NCI-H187 (cell line): Measurements from ENCODE around the gene CSRP1.
"Not testable (repeated sequence)": the region's sequence is repeated elsewhere in the genome, so short reads cannot be mapped to it uniquely, and the experiment has no call there.

Experiments used
- DNase-seq, 2 experiments: peaks; one replicate each; lab custom pipeline; 2025; lab: John Stamatoyannopoulos, UW

CSRP1 gene

DNA sequence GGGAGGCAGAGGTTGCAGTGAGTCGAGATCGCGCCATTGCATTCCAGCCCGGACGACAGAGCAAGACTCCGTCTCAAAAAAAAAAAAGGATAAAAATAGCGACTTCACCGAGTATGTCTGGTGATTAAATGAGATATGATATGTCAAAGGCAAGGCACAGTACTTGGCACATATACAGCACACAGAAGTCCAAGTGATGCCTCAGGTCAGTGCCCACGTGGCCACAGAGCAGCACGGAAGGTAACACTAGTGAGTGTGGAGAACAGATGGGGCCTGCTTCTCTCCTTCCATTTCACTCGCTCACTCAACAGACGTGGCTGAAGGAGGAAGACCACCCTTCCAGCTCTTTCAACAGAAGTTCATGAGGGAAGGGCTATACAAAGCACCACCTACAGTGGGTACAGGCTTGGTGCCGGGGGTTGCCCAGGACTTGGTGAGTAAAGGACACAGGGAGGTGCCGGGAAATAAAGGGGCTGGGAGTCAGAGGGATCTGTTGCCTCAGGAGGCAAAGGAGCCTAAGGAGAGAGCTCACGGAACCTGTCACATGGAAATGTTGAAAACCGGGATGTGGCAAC is 8.9 kb downstream of the CSRP1 start:
- DNase-seq: no peak

DNA sequence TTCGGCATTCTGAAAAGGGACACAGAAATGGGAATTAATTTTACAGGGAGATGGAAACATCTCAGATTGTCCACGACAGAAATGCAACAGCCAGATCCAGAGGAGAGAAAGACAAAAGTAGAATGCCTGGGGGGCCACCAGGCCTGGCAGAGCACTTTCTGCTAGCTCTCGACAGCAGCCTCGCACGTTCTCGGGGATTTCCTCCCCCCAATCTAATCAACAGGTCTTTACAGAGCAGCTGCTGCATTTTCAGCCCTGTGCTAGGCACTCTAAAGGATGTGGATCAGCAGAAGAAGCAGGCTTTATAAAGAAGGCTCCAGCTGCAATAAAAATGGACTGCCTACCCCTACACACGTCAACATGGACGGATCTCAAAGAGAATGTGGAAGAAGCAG is 10.6 kb downstream of the CSRP1 start:
- DNase-seq: no peak

- no peak for DNase-seq
Observed at GRCh38 chr1:201495551-201496295, 11.2 kb downstream of the CSRP1 start.

DNA sequence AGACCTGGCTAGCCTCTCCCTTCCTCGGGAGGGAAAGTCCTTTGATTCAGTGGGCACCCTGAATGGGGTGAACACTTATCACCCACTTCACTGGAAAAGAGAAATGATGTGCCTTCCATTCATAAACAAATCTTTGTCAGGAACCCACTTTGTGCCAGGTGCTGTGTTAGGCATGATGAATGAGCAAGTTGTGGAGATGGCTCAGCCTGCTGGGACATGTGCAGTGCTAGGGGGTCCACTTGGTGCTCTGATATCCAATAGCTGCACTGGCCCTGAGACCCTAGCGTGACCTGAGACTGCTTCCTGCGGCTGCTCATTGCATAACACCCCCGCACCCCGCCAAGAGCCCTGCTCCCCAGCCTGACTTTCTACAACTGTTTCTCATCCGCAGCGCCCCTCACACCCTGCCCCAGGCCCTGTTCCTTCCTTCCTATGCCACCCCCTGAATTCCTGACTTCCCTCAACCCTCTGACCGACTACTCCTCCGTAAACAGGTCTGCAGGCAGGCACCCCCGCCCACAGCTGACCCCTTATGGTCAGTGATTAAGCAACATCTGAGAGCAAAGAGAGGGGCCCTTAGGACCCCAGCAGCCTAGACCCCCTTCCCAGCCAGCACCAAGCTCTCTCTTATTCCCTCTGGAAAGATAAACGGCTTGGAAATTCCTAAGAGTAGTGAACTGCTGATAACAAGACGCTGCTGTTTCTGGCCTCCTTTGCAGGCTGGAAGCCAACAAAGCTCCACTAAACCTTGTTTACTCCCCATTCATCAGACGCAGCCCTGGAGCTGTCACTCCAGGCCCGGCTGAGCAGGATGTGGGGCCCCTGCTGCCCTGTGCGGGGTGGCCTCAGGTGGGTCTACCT is 12.9 kb downstream of the CSRP1 start:
- DNase-seq: no peak

GRCh38 chr1:201493026-201493656 is 13.8 kb downstream of the CSRP1 start:
- DNase-seq: not testable (repeated sequence)

DNA sequence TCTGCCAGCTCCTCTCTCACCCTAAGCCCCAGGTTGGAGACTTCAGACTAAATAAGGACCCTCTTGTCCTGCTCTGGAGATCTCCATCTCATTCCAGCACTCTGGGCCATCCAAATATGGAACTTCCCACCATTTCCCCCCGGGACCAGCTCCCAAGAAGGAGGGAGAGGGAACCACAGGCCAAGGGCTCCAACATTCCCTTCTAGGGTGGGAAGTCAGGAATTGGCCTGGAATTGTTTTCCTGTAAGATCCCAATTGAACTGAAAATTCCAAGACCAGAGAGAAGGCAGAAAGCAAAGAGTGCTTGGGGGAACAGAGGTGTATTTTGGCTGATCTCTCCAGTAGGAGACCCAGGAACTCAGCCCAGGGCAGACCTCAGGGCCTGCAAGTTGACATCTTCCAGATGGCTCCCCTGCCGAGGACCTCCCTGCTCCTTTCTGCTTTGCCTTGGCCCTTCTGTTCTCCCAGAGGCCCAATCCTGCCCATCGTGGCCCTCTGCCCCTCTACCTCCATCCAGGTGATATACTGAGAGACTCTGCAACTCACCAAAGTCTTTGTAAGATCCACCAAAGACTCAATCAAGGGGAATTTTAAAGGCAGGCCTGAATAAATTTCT is 14.9 kb downstream of the CSRP1 start:
- DNase-seq: no peak

GRCh38 chr1:201490708-201491131 is 16.2 kb downstream of the CSRP1 start:
- DNase-seq: no peak

DNA sequence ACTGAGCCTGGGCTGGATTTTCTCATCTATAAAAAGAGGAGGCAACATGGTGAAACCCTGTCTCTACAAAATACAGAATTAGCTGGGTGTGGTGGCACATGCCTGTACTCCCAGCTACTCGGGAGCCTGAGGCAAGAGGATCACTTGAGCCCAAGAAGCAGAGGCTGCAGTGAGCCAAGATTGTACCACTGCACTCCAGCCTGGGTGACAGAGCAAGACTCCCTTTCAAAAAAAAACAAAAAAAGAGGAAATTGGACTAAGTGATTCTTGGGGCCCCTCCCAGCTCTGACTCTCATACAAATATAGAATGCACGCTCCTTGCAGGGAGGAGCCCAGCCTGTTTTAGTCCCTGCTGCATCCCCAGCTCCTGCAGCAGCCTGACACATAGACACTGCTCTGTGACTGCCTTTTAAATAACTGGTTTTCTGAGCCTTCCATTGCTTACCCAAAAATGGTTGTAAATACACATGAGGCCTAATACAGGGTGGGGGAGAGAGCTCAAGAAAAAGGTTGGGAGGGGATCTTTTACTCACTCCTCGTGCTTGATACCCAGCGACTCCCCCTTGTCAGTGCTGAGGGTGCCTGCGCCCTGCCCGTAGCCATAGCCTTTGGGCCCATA is 17.2 kb downstream of the CSRP1 start:
- DNase-seq: no peak

DNA sequence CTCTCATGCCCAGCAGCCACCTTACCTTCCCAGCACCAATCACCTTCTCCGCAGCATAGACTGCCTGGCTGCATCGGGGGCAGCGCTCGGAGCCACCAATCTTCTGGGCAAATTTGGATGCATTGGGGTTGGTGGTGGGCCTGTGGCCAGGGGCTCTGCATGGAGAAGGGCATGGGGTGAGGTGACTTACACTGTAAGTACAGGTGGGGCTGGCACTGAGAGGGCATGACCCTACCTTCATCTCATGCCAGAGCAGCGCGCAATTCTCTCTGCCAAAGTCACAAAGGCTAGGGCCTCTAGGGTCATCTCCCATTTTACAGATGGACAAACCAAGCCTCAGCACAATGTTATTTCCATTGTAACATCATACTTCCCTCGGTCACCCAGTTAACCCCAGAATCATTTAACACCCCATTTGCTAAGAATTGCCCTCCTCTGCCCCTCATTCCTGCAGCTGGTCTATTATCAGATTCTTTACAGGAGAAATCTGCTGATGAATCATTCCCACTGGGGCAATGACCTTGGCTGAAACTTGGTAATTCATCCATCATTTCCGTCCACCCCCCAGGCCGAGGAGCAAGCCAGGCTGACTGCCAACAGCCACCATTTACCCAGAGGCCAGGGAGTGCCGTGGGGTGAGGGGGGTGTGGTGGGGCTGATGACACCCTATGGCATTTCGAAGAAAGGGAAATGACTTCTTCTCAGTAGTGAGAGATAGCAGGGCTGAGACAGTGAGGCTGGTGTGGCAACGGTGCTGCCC is 17.9 kb downstream of the CSRP1 start:
- no peak for DNase-seq

DNA sequence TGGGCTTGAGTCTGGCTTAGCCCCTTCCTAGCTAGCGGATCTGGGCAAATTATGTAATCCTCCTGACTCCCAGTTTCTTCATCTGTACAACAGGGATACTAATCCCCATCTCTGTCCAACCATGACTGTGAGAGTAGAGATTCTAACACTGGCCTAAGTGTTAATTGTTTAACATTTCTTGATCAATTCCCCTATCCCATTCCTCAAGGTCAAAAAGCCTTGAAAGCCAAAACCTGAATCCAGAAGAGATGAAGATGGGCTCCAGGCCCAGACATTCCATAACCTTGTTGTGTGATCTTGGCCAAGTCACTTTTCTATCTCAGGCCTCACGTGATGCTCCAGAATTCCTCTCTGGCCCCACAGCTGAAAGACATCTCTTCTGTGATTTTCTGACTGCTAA is 19.2 kb downstream of the CSRP1 start:
- DNase-seq: no peak

DNA sequence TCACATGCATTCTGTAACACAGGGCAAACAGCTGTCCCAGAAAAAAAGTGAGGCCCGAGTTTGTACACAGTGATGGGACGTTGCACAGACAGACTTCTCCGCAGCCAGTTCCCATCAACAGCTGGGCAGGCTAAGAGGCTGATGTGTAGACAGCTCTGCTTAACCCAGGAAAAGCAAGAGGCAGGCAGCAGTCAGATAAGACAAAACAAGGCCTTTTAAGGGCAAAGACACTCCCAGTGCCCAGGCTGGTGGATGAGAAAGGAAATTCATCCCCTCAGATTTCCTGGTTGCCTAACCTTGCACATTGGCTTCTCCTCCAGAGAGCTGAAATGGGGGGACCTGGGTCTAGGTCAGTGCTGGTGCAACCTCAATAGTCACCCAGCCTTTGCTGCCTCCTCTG is 20.7 kb downstream of the CSRP1 start:
- no peak for DNase-seq

DNA sequence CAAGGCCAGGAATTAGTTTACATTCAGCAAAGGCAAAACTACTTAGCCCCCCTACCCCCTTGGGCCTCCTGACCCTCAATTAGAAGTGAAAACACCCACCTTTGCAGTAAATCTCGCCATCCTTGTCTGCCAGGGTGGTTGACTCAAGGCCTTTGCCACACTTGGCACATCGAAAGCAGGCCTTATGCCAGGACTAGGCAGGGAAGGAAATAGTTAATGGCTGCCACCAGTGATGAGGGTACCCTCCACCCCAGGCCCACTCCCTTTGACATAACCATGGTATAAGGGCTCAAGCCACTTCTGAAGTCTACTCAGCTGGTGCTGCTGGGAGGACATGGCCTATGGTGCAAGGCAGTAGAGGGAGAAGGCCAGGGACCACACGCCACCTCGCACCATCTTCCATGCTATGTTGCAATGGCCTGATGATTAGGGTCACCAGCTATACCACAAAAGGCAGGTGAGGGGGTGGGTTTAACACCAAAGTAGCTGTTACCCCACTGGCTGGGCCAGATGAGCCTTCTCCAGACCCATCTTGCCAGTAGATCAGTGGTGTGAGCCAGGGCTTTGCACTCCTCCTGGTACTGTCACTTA is 21.6 kb downstream of the CSRP1 start:
- DNase-seq: no peak

GRCh38 chr1:201483373-201483949 is 23.5 kb downstream of the CSRP1 start:
- DNase-seq: no peak

- DNase-seq: no peak
Observed at GRCh38 chr1:201482755-201483154, 24.2 kb downstream of the CSRP1 start.

GRCh38 chr1:201481761-201482493 is 25.0 kb downstream of the CSRP1 start:
- peak; percentile 25 to 32 for DNase-seq

- DNase-seq: no peak
Observed at GRCh38 chr1:201481004-201481380, 25.9 kb downstream of the CSRP1 start.

DNA sequence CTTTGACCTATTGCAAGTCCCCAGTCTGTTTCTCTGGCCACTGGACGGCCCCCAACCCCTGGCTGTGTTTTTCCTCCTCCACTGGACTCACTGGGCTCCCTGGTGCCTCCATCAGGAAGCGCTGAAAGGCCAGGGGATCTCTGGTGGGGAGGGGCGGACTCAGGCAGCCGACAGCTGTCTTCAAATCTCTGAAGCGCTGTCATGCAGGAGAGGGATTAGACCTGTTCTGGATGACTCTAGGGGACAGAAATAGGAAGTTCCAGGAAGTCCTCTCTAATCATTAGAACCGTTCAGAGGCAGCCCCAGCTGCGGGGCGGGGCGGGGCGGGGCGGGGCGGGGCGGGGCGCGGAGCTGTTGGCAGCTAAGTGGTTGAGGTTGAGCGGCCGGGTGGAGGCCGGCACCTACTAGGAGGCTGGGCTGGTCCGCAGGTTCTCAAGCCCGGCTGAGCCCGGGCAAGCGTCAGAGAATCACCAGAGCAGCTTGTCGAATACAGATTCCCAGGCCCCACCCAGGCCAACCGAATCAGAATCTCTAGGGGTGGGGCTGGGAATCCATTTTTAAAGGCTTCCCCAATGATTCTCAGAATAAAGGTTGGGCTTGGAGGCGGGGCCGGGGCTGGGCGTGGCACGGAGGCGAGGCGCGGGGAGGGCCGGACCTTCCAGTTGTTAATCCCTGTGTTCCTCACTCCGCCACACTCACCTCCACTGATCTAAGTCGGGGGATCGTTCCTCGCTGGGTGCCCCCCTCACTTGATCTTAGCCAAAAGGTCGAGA is 26.5 kb downstream of the CSRP1 start:
- peak; percentile 30 to 60 for DNase-seq

- DNase-seq: no peak
Observed at GRCh38 chr1:201479201-201479730, 27.7 kb downstream of the CSRP1 start.
